Brain microvascular endothelial cell (primary cell): ENCODE results near the gene AIDA.

Source experiments
- DNase-seq: peaks from one replicate; pipeline ENCODE4 v3.0.0-alpha.2; 2020
- H3K27ac ChIP-seq: fragments of 250-450 bp; sonication (Bioruptor Pico); 2 replicates; pipeline ENCODE4 v1.5.1; 2020; ENCODE audit warnings: mild to moderate bottlenecking, moderate library complexity
- H3K27me3 ChIP-seq: fragments of 250-450 bp; sonication (Bioruptor Pico); replicated peaks from 2 replicates; pipeline ENCODE4 v1.5.1; 2020; ENCODE audit warnings: mild to moderate bottlenecking
- H3K36me3 ChIP-seq: fragments of 250-450 bp; sonication (Bioruptor Pico); replicated peaks from 2 replicates; pipeline ENCODE4 v1.5.1; 2020; ENCODE audit warnings: mild to moderate bottlenecking
- H3K4me3 ChIP-seq: 2 replicates; pipeline ENCODE4 v1.5.1; 2011; ENCODE audit warnings: low read depth, mild to moderate bottlenecking, control low read depth, low read length, moderate library complexity
- CTCF ChIP-seq: IDR thresholded peaks from 2 replicates; pipeline ENCODE4 v1.5.1; 2011; ENCODE audit warnings: low read depth, mild to moderate bottlenecking, moderate library complexity, low read length, control low read depth, inconsistent platforms; ENCODE audit errors: missing control alignments
- in situ Hi-C: cut with HindIII; loops from 2 replicates; pipeline ENCODE4 v1.10.0; 2017; ENCODE audit warnings: low sequenced_read_pairs, low pct_ligation_motif_present

The AIDA gene

GRCh38 chr1:222641269-222641948, 70.9 kb downstream of the AIDA start:
- no peak overlapping the region for H3K27ac ChIP-seq
- DNase-seq, result no peak
- H3K36me3 ChIP-seq, result peaks cover 2% of the 10 kb centered on the region
- TF ChIP-seq CTCF, result no peak
- no peaks in the 10 kb centered on the region for H3K27me3 ChIP-seq
- in situ Hi-C loops, result no loop called here
- H3K4me3 ChIP-seq, result no peak overlapping the region

- peaks cover 12% of the 10 kb centered on the region for H3K36me3 ChIP-seq
These were observed 77.9 kb downstream of the AIDA start for GRCh38 chr1:222634180-222635013.

GRCh38 chr1:222632749-222633148, 79.5 kb downstream of the AIDA start:
- no peak overlapping the region for H3K4me3 ChIP-seq
- TF ChIP-seq CTCF, result no peak
- in situ Hi-C loops, result no loop called here
- H3K27ac ChIP-seq, result no peak overlapping the region
- H3K36me3 ChIP-seq, result peaks cover 21% of the 10 kb centered on the region
- no peaks in the 10 kb centered on the region for H3K27me3 ChIP-seq
- no peak for DNase-seq

More at GRCh38 chr1:222634180-222635013, 77.9 kb downstream of the AIDA start:
- TF ChIP-seq CTCF, result peak; percentile 75
- in situ Hi-C loops, result no loop called here
- Histone ChIP-seq H3K27me3 (no peaks in the 10 kb centered on the region), H3K27ac (no peak overlapping the region), H3K4me3 (no peak overlapping the region)
- peak; percentile 91 for DNase-seq

- no peak for TF ChIP-seq CTCF
- Histone ChIP-seq H3K36me3 (peaks cover 23% of the 10 kb centered on the region), H3K27me3 (no peaks in the 10 kb centered on the region), H3K4me3 (no peak overlapping the region), H3K27ac (no peak overlapping the region)
- DNase-seq, result peak; percentile 25
- in situ Hi-C loops, result no loop called here
These were observed 80.6 kb downstream of the AIDA start for GRCh38 chr1:222631611-222632208.

- DNase-seq, result peak; percentile 70
- Histone ChIP-seq H3K27ac (peak overlapping the region; percentile 35), H3K4me3 (no peak overlapping the region), H3K36me3 (peaks cover 19% of the 10 kb centered on the region), H3K27me3 (no peaks in the 10 kb centered on the region)
- in situ Hi-C loops, result no loop called here
- TF ChIP-seq CTCF, result no peak
These were observed 82.3 kb downstream of the AIDA start for GRCh38 chr1:222629921-222630535.
